HG03196 (cell line): Measurements from ENCODE around the gene IFI35.
"Not testable (repeated sequence)": the region's sequence is repeated elsewhere in the genome, so short reads cannot be mapped to it uniquely, and the experiment has no call there.

Experiments
- ATAC-seq: cut with Tn5 transposase; IDR thresholded peaks from one replicate; pipeline ENCODE4 v1.9.1; 2021; ENCODE audit not compliant: unreplicated experiment

The IFI35 gene

GRCh38 chr17:43021741-43022512 is 15.3 kb downstream of the IFI35 start, which contains the start of gene VAT1:
TSS of gene VAT1 (minus strand) at chr17:43022385. CDS start at chr17:43022322, 63 bp downstream.
- ATAC-seq: no peak

GRCh38 chr17:43024407-43025289 is 18.1 kb downstream of the IFI35 start, which contains the start of gene RND2:
TSS of gene RND2 (plus strand) at chr17:43025231. CDS start at chr17:43025348, 117 bp downstream.
- ATAC-seq: no peak

DNA sequence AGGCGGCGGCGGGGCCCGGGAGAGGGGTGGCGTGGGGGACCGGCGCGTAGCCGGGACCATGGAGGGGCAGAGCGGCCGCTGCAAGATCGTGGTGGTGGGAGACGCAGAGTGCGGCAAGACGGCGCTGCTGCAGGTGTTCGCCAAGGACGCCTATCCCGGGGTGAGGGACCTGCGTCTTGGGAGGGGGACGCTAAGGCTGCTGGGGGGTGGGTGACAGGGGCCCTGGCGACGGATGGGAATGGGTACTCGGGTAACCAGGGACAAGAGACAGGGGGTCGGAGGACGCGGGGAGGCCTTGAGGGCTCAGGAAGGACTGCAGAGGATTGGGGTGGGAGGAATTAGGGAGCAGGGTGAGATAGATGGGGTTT is 18.7 kb downstream of the IFI35 start:
- no peak for ATAC-seq

- ATAC-seq: no peak
These were observed 19.4 kb downstream of the IFI35 start for GRCh38 chr17:43025766-43026537.

- ATAC-seq: no peak
These were observed 20.0 kb downstream of the IFI35 start for GRCh38 chr17:43026595-43026994.

- no peak for ATAC-seq
These were observed 20.8 kb downstream of the IFI35 start for GRCh38 chr17:43027091-43028032.

- no peak for ATAC-seq
These were observed 21.8 kb downstream of the IFI35 start for GRCh38 chr17:43028221-43028861.

DNA sequence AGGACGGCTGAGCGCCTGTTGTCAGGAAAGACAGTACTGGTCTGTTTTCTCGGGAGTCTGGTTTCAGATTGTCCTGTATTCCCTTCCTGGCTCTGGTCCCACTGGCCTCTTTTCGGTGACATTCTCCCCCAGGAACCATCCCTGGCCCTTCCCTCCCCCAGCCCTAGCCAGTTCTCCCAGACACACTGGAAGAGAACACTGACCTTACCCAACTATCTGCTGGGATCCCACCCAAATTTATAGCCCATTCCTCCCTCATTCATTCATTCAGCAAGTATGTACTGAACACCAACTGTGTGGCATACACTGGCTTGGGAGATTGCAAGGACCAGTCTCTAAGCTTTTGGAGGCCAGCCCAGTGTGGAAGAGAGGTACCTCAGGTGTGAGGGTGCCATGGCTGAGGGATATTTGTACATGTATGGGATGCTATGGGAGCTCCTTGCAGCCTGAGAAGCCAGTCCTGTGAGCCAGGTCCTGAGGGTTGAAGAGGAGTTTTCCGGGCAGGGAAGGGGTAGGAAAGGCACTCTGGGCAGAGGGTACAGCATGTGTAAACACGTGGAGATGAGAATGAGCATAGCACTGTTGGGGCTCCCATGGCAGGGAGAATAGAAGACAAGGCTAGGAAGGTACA is 23.7 kb downstream of the IFI35 start:
- no peak for ATAC-seq

DNA sequence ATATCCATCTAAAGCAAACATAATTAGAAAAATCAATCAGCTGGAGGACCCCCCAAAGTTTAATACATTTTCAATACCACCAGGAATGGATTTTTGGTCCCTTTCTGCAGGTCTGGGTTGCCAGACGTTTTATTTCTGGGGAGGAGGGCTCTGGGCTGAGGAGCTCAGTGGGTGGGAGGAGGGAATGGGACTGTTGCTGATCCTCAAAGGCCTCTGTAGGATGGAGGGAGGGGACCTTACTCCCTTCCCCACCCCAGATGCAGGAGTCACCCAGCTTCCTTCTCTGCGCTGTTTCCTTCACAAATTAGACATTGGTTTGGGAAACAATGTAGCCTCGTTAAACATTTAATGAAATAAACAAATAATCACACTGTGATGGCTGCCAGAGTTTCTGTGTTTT is 25.1 kb downstream of the IFI35 start:
- ATAC-seq: no peak

DNA sequence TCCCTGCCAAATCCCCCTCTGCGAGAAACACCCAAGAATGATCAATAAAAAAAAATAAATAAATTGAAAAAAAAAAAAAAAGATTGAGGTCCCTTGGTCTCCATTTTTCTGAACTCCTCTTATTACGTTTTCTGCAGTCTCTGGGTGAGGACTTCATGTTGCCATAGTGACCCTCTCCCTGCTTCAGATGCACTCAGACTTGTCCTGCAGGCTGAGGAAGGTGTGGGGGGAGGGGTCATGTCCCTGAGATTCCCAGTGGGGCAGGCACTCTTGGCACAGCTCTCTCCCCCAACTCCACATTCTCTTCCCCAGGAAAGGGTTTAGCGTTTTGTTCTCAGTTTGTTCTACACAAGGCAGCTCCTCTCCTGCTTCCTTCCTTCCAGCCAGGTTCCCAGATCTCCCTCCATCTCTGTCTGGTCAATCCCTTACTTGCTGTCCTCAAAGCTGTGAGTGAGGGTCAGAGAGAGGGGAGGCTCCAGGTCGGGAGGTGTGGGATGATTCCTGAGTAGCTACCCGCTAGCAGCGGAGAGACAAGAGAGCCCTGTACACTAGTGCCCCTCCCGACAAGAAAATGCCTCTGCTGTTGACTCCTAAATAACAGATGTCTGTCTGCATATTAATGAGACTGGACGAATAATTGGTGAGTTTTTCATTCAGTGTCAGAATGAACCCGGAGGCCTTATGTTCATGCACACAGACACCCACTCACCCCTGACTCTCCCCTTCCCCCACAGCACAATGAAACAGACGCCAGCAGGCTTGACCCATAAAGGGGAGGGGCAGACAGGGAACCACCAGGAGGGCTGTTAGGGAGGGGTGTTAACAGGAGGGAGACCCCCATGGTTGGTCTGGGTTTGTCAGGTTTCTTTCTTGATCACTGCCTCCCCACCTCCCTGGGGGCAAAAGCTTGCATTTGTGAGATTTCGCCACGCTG is 27.6 kb downstream of the IFI35 start:
- no peak for ATAC-seq

DNA sequence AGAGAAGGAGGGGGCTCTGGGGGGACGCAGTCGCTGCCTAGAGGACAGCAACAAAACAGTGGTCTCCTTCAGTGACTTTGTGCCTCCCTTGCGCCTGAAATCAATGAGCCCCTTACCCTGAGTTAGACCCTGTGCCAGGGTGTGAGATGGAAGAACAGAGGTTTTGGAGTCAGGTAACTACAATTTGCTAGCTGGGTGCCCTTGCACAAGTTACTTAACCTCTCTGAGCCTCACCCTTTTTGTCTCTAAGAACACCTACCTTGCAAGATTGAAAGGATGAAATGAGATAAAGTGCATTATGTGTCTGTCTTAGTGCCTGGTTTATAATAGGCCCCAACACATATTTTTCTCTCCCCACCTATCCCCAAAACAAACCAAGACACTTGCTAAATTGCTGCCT is 28.3 kb downstream of the IFI35 start:
- no peak for ATAC-seq

- no peak for ATAC-seq
These were observed 33.1 kb downstream of the IFI35 start for GRCh38 chr17:43039646-43040045.

DNA sequence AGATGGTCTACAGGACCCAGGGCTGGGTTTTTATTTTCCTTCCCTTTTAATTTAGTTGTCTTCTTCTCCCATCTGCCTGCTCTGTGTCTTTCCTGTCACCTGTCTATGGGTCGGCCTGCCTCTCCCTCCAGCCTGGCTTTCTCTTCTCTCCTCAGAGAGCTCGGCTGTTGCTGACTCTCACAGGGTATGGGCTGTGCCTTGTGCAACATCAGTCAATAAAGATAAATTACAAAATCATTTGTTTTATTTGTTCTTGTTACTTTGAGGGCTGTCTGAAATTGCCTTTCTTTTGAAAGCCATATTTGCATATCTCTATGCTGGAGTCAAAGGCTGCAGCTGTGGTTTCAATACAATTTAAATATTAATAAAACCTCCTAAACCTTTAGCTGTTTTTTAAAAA is 34.1 kb downstream of the IFI35 start:
- no peak for ATAC-seq

GRCh38 chr17:43042025-43042628 is 35.5 kb downstream of the IFI35 start:
- ATAC-seq: no peak

- no peak for ATAC-seq
These were observed 36.7 kb downstream of the IFI35 start for GRCh38 chr17:43043307-43043706.

- no peak for ATAC-seq
These were observed 37.4 kb downstream of the IFI35 start for GRCh38 chr17:43044024-43044423.

GRCh38 chr17:43051969-43052368 is 45.4 kb downstream of the IFI35 start:
- ATAC-seq: no peak

GRCh38 chr17:43053008-43053407 is 46.4 kb downstream of the IFI35 start:
- not testable (repeated sequence) for ATAC-seq
